GM06990 (cell line): Measurements from ENCODE around the gene TRPM2.
"Not testable (repeated sequence)": the region's sequence is repeated elsewhere in the genome, so short reads cannot be mapped to it uniquely, and the experiment has no call there.

Experiments
- DNase-seq: peaks from one replicate; pipeline ENCODE4 v3.0.0-alpha.2; 2011; ENCODE audit not compliant: insufficient read length; ENCODE audit errors: extremely low read depth
- H3K27me3 ChIP-seq: replicated peaks from 2 replicates; pipeline ENCODE4 v1.6.0; 2011; ENCODE audit warnings: low read length; ENCODE audit not compliant: control insufficient read depth, insufficient read depth
- H3K36me3 ChIP-seq: 2 replicates; pipeline ENCODE4 v1.5.1; 2011; ENCODE audit warnings: low read length; ENCODE audit not compliant: control insufficient read depth, insufficient read depth
- H3K4me3 ChIP-seq: replicated peaks from 2 replicates; pipeline ENCODE4 v1.5.1; 2011; ENCODE audit warnings: low read depth, mild to moderate bottlenecking, control low read depth, low read length
- CTCF ChIP-seq: IDR thresholded peaks from 2 replicates; pipeline ENCODE4 v1.5.1; 2011; ENCODE audit warnings: low read length, control low read depth, mild to moderate bottlenecking, inconsistent platforms; ENCODE audit not compliant: insufficient read depth, poor library complexity, severe bottlenecking

The TRPM2 gene

GRCh38 chr21:44478801-44479167 lies 125.4 kb downstream of the TRPM2 start:
- Histone ChIP-seq H3K27me3 (no peaks in the 10 kb centered on the region; the same call in 1 of the 2 replicates), H3K4me3 (no peak overlapping the region), H3K36me3 (no peaks in the 10 kb centered on the region)
- TF ChIP-seq CTCF, result no peak
- no peak for DNase-seq

- not testable (repeated sequence) for H3K4me3 ChIP-seq, H3K36me3 ChIP-seq, DNase-seq, H3K27me3 ChIP-seq
- peak; percentile 50 for TF ChIP-seq CTCF
Observed at GRCh38 chr21:44479556-44480199, 126.3 kb downstream of the TRPM2 start.

GRCh38 chr21:44480200-44481053 lies 127.0 kb downstream of the TRPM2 start:
- H3K36me3 ChIP-seq, result no peaks in the 10 kb centered on the region
- TF ChIP-seq CTCF, result no peak
- no peak overlapping the region for H3K4me3 ChIP-seq

GRCh38 chr21:44482581-44483287 lies 129.3 kb downstream of the TRPM2 start:
- DNase-seq, result no peak
- Histone ChIP-seq H3K27me3 (no peaks in the 10 kb centered on the region; the same call in 1 of the 2 replicates), H3K4me3 (no peak overlapping the region), H3K36me3 (no peaks in the 10 kb centered on the region)
- no peak for TF ChIP-seq CTCF

More at GRCh38 chr21:44480200-44481053, 127.0 kb downstream of the TRPM2 start:
- no peak for DNase-seq
- H3K27me3 ChIP-seq, result no peaks in the 10 kb centered on the region; the same call in 1 of the 2 replicates

- no peaks in the 10 kb centered on the region; the same call in 1 of the 2 replicates for H3K27me3 ChIP-seq
- DNase-seq, result no peak
- no peaks in the 10 kb centered on the region for H3K36me3 ChIP-seq
- H3K4me3 ChIP-seq, result no peak overlapping the region
- TF ChIP-seq CTCF, result no peak
Observed at GRCh38 chr21:44483288-44484237, 130.1 kb downstream of the TRPM2 start.
